Neutrophil (primary cell): ENCODE measurements around the gene BTBD3.

ENCODE experiments used
- H3K27ac ChIP-seq: fragments of 200-600 bp; sonication (generic); 2 replicates; pipeline ENCODE4 v1.5.1; 2016; ENCODE audit warnings: mild to moderate bottlenecking, moderate library complexity
- H3K27me3 ChIP-seq: fragments of 200-600 bp; sonication (generic); 2 replicates; pipeline ENCODE4 v1.6.0; 2016; ENCODE audit warnings: mild to moderate bottlenecking
- H3K36me3 ChIP-seq: fragments of 200-600 bp; sonication (generic); 2 replicates; pipeline ENCODE4 v1.5.1; 2017
- H3K4me1 ChIP-seq, 2 experiments: fragments of 200-600 bp in 1 of 2; sonication (generic) in 1 of 2; 1 replicate in 1 of 2; 2 replicates in 1 of 2; pipeline versions ENCODE4 v1.5.1 to v1.6.1; 2013 to 2016; ENCODE audit warnings: low read depth in 1 of 2, low read length in 1 of 2, mild to moderate bottlenecking in 1 of 2, moderate library complexity in 1 of 2; ENCODE audit not compliant: control insufficient read depth in 1 of 2, insufficient read depth in 1 of 2
- H3K4me3 ChIP-seq, 2 experiments: fragments of 200-600 bp in 1 of 2; sonication (generic) in 1 of 2; 1 replicate in 1 of 2; 2 replicates in 1 of 2; pipeline ENCODE4 v1.5.1; 2013 to 2016; ENCODE audit warnings: low read depth in 1 of 2, low read length in 1 of 2, mild to moderate bottlenecking in 1 of 2, moderate library complexity in 1 of 2
- H3K9me3 ChIP-seq: fragments of 200-600 bp; sonication (generic); 2 replicates; pipeline ENCODE4 v1.5.1; 2016
- TF ChIP-seq, protein P1 (sequence below): fragments of 200-600 bp; sonication (generic); IDR thresholded peaks from 2 replicates; pipeline ENCODE4 v1.5.1; 2016; ENCODE audit warnings: antibody characterized with exemption

Gene BTBD3

DNA sequence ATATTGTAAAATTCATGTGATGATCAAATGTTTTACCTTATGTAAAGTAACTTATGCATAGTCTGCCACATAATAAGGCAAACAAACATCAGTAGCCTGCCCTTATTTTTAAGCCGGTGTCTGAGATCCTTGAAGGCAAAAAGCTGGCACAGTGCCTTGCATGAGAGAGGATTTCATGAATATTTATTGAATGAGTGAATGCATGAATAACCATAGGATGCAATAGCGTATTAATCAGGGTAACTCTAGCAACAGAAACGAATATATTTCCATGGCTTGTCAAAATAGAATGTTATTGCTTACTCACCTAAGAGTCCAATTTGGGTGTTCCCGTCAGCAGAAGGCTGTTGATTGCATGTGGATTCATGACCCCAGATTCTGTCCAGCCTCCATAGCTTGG is 34.9 kb downstream of the BTBD3 start:
- H3K4me3 ChIP-seq, result no peak overlapping the region
- H3K4me1 ChIP-seq, result no peaks in the 10 kb centered on the region
- H3K27ac ChIP-seq, result no peak overlapping the region
- H3K36me3 ChIP-seq, result no peaks in the 10 kb centered on the region
- TF ChIP-seq, protein P1, sequence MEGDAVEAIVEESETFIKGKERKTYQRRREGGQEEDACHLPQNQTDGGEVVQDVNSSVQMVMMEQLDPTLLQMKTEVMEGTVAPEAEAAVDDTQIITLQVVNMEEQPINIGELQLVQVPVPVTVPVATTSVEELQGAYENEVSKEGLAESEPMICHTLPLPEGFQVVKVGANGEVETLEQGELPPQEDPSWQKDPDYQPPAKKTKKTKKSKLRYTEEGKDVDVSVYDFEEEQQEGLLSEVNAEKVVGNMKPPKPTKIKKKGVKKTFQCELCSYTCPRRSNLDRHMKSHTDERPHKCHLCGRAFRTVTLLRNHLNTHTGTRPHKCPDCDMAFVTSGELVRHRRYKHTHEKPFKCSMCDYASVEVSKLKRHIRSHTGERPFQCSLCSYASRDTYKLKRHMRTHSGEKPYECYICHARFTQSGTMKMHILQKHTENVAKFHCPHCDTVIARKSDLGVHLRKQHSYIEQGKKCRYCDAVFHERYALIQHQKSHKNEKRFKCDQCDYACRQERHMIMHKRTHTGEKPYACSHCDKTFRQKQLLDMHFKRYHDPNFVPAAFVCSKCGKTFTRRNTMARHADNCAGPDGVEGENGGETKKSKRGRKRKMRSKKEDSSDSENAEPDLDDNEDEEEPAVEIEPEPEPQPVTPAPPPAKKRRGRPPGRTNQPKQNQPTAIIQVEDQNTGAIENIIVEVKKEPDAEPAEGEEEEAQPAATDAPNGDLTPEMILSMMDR, result no peak
- H3K9me3 ChIP-seq, result no peaks in the 10 kb centered on the region
- no peaks in the 10 kb centered on the region for H3K27me3 ChIP-seq

DNA sequence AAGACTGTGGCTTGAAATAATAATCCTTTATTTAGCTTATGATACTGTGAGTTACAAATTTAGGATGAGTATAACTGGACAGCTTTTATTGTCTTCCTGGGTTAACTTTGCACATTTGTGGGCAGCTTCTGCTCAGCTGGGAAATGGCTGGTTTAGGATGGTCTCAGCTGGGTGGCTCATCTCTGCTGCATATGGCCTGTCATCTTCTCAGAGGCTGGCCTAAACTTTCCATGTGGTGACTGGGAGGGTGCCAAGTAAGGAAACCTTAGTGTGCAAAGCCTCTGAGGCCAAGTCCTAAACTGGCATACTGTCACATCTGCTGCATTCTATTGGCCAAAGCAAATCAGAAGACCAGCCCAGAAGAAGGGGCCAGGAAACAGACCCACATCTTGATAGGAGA is 40.2 kb downstream of the BTBD3 start:
- no peaks in the 10 kb centered on the region for H3K4me1 ChIP-seq
- H3K27ac ChIP-seq, result no peak overlapping the region
- H3K4me3 ChIP-seq, result no peak overlapping the region
- H3K27me3 ChIP-seq, result peaks cover 20% of the 10 kb centered on the region
- no peaks in the 10 kb centered on the region for H3K36me3 ChIP-seq
- TF ChIP-seq, protein P1, result no peak
- no peaks in the 10 kb centered on the region for H3K9me3 ChIP-seq

DNA sequence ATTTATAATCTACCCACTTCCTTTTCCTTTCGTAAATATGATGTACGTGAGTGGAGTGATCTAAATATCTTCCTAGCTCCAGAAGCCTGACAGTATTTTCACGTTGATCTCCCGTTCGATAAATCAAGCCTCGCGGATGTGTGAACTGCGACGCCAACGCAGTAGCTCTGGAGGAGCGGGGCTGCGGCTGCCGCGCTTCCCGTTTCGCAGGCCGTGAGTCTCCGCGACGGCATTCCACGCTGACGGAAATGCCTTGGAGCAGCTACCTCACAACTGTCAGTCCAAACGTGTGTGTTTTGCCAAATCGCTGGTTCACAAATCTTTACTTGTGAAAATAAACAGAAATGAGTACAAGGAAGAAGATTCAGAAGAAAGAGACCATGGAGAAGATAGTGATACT is 41.2 kb downstream of the BTBD3 start:
- Histone ChIP-seq H3K36me3 (no peaks in the 10 kb centered on the region), H3K4me3 (no peak overlapping the region), H3K4me1 (no peaks in the 10 kb centered on the region), H3K9me3 (no peaks in the 10 kb centered on the region), H3K27ac (no peak overlapping the region), H3K27me3 (peaks cover 20% of the 10 kb centered on the region)
- TF ChIP-seq, protein P1, result no peak

DNA sequence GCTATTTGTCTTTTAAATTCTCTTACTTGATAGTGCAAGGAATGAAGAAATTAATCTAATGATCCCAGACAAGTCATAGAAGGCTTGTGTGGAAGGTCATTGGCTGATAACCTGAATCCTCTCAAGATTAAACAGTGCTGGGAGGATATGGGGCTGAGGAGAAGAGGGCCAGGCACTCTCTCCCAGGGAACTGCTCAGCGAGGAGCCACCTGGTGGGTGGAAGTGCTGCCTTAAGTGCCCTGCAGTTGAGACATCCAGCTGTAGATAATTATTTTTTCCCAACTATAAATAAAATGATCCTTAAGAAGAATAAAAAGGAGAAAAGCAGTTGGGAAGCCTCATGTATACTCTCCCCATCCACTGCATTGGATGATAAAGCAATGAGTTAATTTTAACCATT is 47.9 kb downstream of the BTBD3 start:
- TF ChIP-seq, protein P1, result no peak
- no peaks in the 10 kb centered on the region for H3K9me3 ChIP-seq
- H3K4me1 ChIP-seq, result peaks cover 0 to 4% of the 10 kb centered on the region in 2 experiments
- H3K27me3 ChIP-seq, result no peaks in the 10 kb centered on the region
- H3K27ac ChIP-seq, result no peak overlapping the region
- no peaks in the 10 kb centered on the region for H3K36me3 ChIP-seq
- no peak overlapping the region for H3K4me3 ChIP-seq

DNA sequence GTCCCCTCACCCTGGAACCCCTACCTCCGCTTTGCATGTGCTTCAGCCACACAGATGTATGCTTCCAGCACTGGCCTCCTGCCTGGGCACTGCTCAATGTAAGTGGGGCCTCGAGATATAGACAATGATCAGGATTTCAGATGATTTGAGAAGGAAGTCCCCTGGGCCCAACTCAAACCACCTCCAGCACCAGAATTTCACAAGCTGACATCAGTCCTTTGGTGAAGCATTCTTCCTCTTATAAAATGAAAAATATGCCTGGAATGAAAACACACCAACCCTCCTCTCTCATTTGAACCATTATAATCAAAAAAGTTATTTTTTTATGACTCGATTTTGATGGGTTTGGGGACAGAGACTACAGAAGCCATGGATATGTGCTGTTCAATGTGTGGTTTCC is 48.5 kb downstream of the BTBD3 start:
- H3K27ac ChIP-seq, result no peak overlapping the region
- H3K4me1 ChIP-seq, result peaks cover 0 to 4% of the 10 kb centered on the region in 2 experiments
- H3K36me3 ChIP-seq, result no peaks in the 10 kb centered on the region
- no peaks in the 10 kb centered on the region for H3K27me3 ChIP-seq
- H3K9me3 ChIP-seq, result no peaks in the 10 kb centered on the region
- H3K4me3 ChIP-seq, result no peak overlapping the region
- TF ChIP-seq, protein P1, result no peak

DNA sequence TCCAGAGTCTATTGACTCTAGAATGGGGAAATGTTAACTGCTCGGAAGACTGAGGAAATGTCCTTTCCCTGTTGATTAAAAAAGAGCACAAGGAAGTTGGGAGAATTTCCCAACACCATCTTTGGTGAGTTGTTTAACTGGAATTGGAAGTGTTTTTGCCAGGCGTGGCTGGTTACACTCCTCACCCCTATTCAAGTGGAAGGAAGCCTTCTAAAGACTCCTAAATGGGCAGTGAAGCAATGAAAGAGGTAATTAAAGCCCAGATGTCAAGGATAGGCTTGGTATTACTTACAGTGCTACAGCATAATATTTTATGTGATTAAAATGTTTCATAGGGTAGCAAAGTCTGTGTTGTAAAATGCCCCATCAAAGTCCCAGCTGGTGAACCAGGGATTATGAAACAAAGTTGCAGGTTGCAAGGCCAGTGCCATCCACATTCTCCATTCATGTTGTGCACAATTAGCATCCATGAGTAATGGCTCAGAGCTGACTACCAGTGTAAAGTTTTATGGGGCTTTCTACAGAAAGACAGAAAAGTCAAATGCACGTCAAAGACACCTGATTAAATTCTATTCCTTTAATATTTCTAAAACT is 52.6 kb downstream of the BTBD3 start:
- H3K27me3 ChIP-seq, result no peaks in the 10 kb centered on the region

More for the DNA sequence above, 52.6 kb downstream of the BTBD3 start:
- TF ChIP-seq, protein P1, result no peak
- no peak overlapping the region for H3K27ac ChIP-seq
- H3K4me1 ChIP-seq, result peaks cover 0 to 4% of the 10 kb centered on the region in 2 experiments
- H3K9me3 ChIP-seq, result no peaks in the 10 kb centered on the region
- no peak overlapping the region for H3K4me3 ChIP-seq
- no peaks in the 10 kb centered on the region for H3K36me3 ChIP-seq
